MCF 10A (cell line): ENCODE results near the gene SH2D1A. TPM values are rescaled to one million over a fixed set of nuclear protein-coding genes. Genes with fewer than 3 reads are reported as not detected.
A peak's percentile ranks its signal among the peaks of the same experiment; 100 is the strongest.

ENCODE experiments used
- BruUV-seq: library from RNA; stranded (reverse); fragments of 400-500 nt; replicated peaks from 2 replicates; lab custom pipeline; 2021; lab: Mats Ljungman, UMichigan
- CTCF ChIA-PET: fragments of 300-600 bp; sonication (Branson Sonifier 250); formaldehyde crosslinking; extraction: SDS; loops from one replicate; lab custom pipeline; 2021; ENCODE audit warnings: antibody characterized with exemption, inconsistent platforms; lab: Yijun Ruan, JAX
- POLR2A ChIA-PET: fragments of 300-600, 350-650 bp; sonication (Branson Sonifier 250); formaldehyde crosslinking; extraction: SDS; loops from one replicate; lab custom pipeline; 2020; ENCODE audit warnings: antibody characterized with exemption, inconsistent platforms; lab: Yijun Ruan, JAX
- DNase-seq: peaks from one replicate; pipeline ENCODE4 v3.0.0-alpha.2; 2018; ENCODE audit not compliant: unreplicated experiment
- H3K27ac Mint-ChIP-seq: one replicate; pipeline ENCODE4 v1.8.0; 2022; ENCODE audit warnings: mild to moderate bottlenecking, low read depth, mixed read lengths; ENCODE audit not compliant: unreplicated experiment
- H3K27me3 Mint-ChIP-seq: one replicate; pipeline ENCODE4 v1.8.0; 2022; ENCODE audit warnings: mixed read lengths; ENCODE audit not compliant: insufficient read depth, unreplicated experiment
- H3K36me3 Mint-ChIP-seq: one replicate; pipeline ENCODE4 v1.8.0; 2022; ENCODE audit warnings: mild to moderate bottlenecking, moderate library complexity, mixed read lengths; ENCODE audit not compliant: insufficient read depth, unreplicated experiment
- H3K4me1 Mint-ChIP-seq: one replicate; pipeline ENCODE4 v1.8.0; 2022; ENCODE audit warnings: mixed read lengths; ENCODE audit not compliant: insufficient read depth, unreplicated experiment
- H3K4me3 Mint-ChIP-seq: one replicate; pipeline ENCODE4 v1.8.0; 2022; ENCODE audit warnings: mild to moderate bottlenecking, moderate library complexity, mixed read lengths; ENCODE audit not compliant: unreplicated experiment
- H3K9me3 Mint-ChIP-seq: one replicate; pipeline ENCODE4 v1.8.0; 2022; ENCODE audit warnings: mixed read lengths; ENCODE audit not compliant: unreplicated experiment
- CTCF ChIP-seq: fragments of 200-600 bp; IDR thresholded peaks from one replicate; pipeline ENCODE4 v1.8.0; 2022; ENCODE audit warnings: antibody characterized with exemption, mild to moderate bottlenecking; ENCODE audit not compliant: unreplicated experiment
- intact Hi-C: fragments of 100-400 bp; cut with micrococcal nuclease; formaldehyde crosslinking; loops from 2 replicates; pipeline ENCODE4 v1.14.1; 2022
- total RNA-seq: library from RNA; stranded (reverse); gene quantifications from 2 replicates; pipeline ENCODE4 v1.2.3, GENCODE V29; 2022

The SH2D1A gene
- total RNA-seq, 1 experiment from 2014 or later = not detected

GRCh38 chrX:124388562-124388961 lies 42.2 kb downstream of the SH2D1A start:
- CTCF ChIA-PET = interaction anchor here (0.5 to 1.9 kb wide), 11 partner anchors 8 to 1069 kb away, joined by 3 to 16 read pairs (median 5); no protein-coding TSS in a partner anchor

GRCh38 chrX:124392794-124393193 lies 46.4 kb downstream of the SH2D1A start:
- intact Hi-C loops = no loop called here
- H3K27me3 Mint-ChIP-seq = no peaks in the 10 kb centered on the region
- H3K4me1 Mint-ChIP-seq = no peaks in the 10 kb centered on the region
- H3K9me3 Mint-ChIP-seq = no peaks in the 10 kb centered on the region
- ChIA-PET CTCF (interaction anchor here (0.7 to 0.9 kb wide), 3 partner anchors 14 to 758 kb away, joined by 3 to 5 read pairs (median 4); no protein-coding TSS in a partner anchor), POLR2A (no interaction called here)
- H3K27ac Mint-ChIP-seq = no peak overlapping the region
- no peak for TF ChIP-seq CTCF
- H3K4me3 Mint-ChIP-seq = no peak overlapping the region
- H3K36me3 Mint-ChIP-seq = peaks cover 6% of the 10 kb centered on the region
- no TSS peak for BruUV-seq
- no peak for DNase-seq

More at GRCh38 chrX:124388562-124388961, 42.2 kb downstream of the SH2D1A start:
- no peaks in the 10 kb centered on the region for H3K36me3 Mint-ChIP-seq
- no peaks in the 10 kb centered on the region for H3K9me3 Mint-ChIP-seq
- H3K27me3 Mint-ChIP-seq = peaks cover 14% of the 10 kb centered on the region
- TF ChIP-seq CTCF = peak; percentile 74
- no peak overlapping the region for H3K4me3 Mint-ChIP-seq
- no peaks in the 10 kb centered on the region for H3K4me1 Mint-ChIP-seq
- H3K27ac Mint-ChIP-seq = no peak overlapping the region
- peak; percentile 61 for DNase-seq
- no TSS peak for BruUV-seq
- POLR2A ChIA-PET = no interaction called here
- intact Hi-C loops = loop anchor here (1.0 to 5.0 kb wide), 2 partner anchors 176 to 743 kb away; no protein-coding TSS in a partner anchor

- ChIA-PET CTCF (interaction anchor here (0.5 to 0.9 kb wide), 4 partner anchors 14 to 1289 kb away, joined by 3 to 5 read pairs (median 4); no protein-coding TSS in a partner anchor), POLR2A (no interaction called here)
- H3K36me3 Mint-ChIP-seq = peaks cover 6% of the 10 kb centered on the region
- intact Hi-C loops = no loop called here
- no peaks in the 10 kb centered on the region for H3K27me3 Mint-ChIP-seq
- H3K4me3 Mint-ChIP-seq = no peak overlapping the region
- H3K4me1 Mint-ChIP-seq = no peaks in the 10 kb centered on the region
- no peaks in the 10 kb centered on the region for H3K9me3 Mint-ChIP-seq
- no peak for TF ChIP-seq CTCF
- DNase-seq = no peak
- H3K27ac Mint-ChIP-seq = no peak overlapping the region
- BruUV-seq = no TSS peak
Observed at GRCh38 chrX:124393238-124393637, 46.9 kb downstream of the SH2D1A start.

- Mint-ChIP-seq H3K27ac (no peak overlapping the region), H3K36me3 (peaks cover 6% of the 10 kb centered on the region), H3K4me1 (no peaks in the 10 kb centered on the region), H3K4me3 (no peak overlapping the region), H3K27me3 (no peaks in the 10 kb centered on the region), H3K9me3 (no peaks in the 10 kb centered on the region)
- ChIA-PET POLR2A (no interaction called here), CTCF (interaction anchor here (0.5 to 1.7 kb wide), 5 partner anchors 13 to 1288 kb away, joined by 3 to 14 read pairs (median 4); no protein-coding TSS in a partner anchor)
- no peak for DNase-seq
- no peak for TF ChIP-seq CTCF
- no TSS peak for BruUV-seq
- intact Hi-C loops = no loop called here
Observed at GRCh38 chrX:124393659-124394058, 47.3 kb downstream of the SH2D1A start.
